Fibroblast of pulmonary artery (primary cell): ENCODE data around the gene YPEL2.
"Not testable (repeated sequence)": the region's sequence is repeated elsewhere in the genome, so short reads cannot be mapped to it uniquely, and the experiment has no call there.

Source experiments
- DNase-seq: peaks from one replicate; pipeline ENCODE4 v3.0.0-alpha.2; 2010; ENCODE audit warnings: low read depth
- H3K4me3 ChIP-seq: replicated peaks from 2 replicates; pipeline ENCODE4 v1.5.1; 2011; ENCODE audit warnings: low read depth, mild to moderate bottlenecking, control low read depth, low read length, moderate library complexity
- CTCF ChIP-seq: IDR thresholded peaks from 2 replicates; pipeline ENCODE4 v1.5.1; 2011; ENCODE audit warnings: mild to moderate bottlenecking, control low read depth, low read length, inconsistent platforms; ENCODE audit errors: missing control alignments

Gene YPEL2

DNA sequence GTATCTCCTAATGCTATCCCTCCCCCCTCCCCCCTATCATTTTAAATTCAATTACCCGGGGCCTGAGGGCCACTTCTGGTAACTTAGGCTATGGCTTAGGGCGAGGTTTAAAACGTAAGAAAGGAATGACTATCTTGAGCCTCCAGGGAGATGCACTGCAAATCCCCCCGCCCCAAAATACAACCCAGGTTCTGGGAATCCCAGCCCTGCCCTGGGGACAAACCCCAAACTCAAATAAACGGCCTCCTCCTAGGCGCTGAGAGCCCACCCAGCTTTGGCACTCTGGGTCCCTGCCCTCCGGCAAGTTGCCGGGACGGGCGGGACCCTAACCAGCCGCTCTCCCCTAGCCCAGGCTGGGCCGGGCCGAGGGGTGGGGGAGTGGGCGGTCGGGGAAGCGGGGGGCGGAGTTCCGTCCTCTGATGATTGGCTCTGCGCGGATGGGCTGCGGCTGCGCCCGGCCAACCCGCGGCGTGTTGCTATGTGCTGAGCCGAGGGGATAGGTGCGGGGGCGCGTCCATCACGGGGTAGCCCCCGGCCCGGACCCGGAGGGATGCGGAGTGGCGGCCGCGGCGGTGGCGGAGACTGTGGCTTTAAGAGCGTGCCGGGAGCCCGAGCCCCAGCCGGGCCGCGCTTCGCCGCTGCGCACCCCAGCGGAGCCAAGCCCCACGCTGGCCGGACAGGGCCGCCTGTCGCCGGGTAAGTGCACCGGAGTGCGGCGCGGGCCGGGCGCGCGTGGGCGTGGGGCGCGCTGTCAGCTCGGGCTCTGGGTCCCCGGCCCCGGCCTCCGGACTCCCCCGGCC is at the start of gene YPEL2:
TSS of gene YPEL2 (plus strand) at position 527 of the 800 bp plus-strand sequence. CDS start 21,755 bp downstream, outside the sequence.
- TF ChIP-seq CTCF: no peak

GRCh38 chr17:59284317-59284716 is 47.1 kb upstream of the YPEL2 start:
- no peak for DNase-seq
- TF ChIP-seq CTCF: no peak
- H3K4me3 ChIP-seq: no peak overlapping the region

More for the DNA sequence above, at the start of gene YPEL2:
- peak within 1 kb of the TSS; percentile 84 for H3K4me3 ChIP-seq
- DNase-seq: peak; percentile 95

DNA sequence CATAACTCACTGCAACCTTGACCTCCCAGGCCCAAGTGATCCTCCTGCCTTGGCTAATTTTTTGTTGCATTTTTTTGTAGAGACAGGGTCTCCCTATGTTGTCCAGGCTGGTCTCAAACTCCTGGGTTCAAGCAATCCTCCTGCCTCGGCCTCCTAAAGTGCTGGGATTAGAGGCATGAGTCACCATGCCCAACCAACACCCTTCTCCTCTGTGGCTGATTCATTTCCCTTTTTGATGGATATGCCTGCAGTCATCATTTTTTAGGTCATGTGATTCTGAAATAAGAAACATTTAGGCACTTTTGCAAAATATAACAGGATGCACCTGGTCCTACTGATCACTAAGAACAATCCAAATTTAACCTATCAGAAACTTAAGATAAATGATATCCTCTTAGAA is 44.0 kb upstream of the YPEL2 start:
- TF ChIP-seq CTCF: no peak
- DNase-seq: peak; percentile 67
- H3K4me3 ChIP-seq: no peak overlapping the region

GRCh38 chr17:59287891-59288290 is 43.6 kb upstream of the YPEL2 start:
- peak; percentile 17 for DNase-seq
- TF ChIP-seq CTCF: no peak
- no peak overlapping the region for H3K4me3 ChIP-seq

DNA sequence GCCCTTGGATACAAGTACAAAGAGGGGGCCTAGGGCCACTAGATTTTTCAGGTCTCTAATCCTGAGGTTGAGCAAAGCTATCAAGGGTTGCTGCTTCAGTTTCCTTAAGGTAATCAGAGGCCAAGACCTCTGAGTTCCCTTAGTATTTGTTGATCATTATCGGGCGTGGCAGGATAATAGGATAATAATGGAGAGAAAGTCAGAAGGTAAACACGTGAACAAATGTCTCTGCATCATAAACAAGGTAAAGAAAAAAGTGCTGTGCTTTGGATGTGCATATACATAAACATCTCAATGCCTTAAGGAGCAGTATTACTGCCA is 41.5 kb upstream of the YPEL2 start:
- TF ChIP-seq CTCF: no peak
- H3K4me3 ChIP-seq: no peak overlapping the region
- no peak for DNase-seq

DNA sequence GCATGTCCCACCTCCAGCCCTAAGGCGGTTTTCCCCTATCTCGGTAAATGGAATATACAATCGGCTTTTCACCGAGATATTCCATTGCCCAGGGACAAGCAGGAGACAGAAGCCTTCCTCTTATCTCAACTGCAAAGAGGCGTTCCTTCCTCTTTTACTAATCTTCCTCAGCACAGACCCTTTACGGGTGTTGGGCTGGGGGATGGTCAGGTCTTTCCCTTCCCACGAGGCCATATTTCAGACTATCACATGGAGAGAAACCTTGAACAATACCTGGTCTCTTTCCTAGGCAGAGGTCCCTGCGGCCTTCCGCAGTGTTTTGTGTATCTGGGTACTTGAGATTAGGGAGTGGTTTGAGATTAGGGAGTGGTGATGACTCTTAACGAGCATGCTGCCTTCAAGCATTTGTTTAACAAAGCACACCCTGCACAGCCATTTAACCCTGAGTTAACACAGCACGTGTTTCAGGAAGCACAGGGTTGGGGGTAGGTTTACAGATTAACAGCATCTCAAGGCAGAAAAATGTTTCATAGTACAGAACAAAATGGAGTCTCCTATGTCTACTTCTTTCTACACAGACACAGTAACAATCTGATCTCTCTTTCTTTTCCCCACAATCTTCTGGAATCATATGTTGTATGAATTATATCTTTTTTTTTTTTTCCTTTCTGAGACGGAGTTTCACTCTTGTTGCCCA is 41.0 kb upstream of the YPEL2 start:
- DNase-seq, H3K4me3 ChIP-seq: not testable (repeated sequence)

DNA sequence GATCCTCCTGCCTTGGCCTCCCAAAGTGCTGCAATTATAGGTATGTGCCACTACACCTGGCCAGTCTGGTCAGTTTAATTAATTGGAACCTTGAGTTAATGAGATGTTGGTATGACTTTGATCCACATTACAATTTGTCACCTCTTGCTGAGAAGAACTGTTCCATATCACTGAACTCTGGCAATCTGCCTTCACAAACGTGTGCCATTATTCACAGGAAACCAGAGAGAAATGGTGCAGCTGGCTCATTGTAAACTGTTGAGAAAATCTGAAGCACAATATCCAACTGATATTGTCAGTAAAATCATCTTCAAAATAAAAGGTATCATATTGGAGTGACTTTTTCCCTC is 39.3 kb upstream of the YPEL2 start:
- H3K4me3 ChIP-seq: no peak overlapping the region
- TF ChIP-seq CTCF: no peak
- no peak for DNase-seq
